CD14-positive monocyte (primary cell): Measurements from ENCODE around the gene KRT7. TPM values are rescaled to one million over a fixed set of nuclear protein-coding genes. Genes with fewer than 3 reads are reported as not detected.

ENCODE experiments used
- DNase-seq, 3 donors: peaks; one replicate each; pipeline ENCODE4 v3.0.0-alpha.2; 2011 to 2022
- H2AFZ ChIP-seq: 2 replicates; pipeline ENCODE4 v1.6.0; 2012; ENCODE audit warnings: mild to moderate bottlenecking, low read depth, low read length, inconsistent platforms; ENCODE audit not compliant: insufficient read depth, poor library complexity, severe bottlenecking
- H3K27ac ChIP-seq, 2 donors: 1 replicate in 1 of 2; 2 replicates in 1 of 2; pipeline ENCODE4 v1.5.1; 2012 to 2013; ENCODE audit warnings: low read length in 2 of 2, control low read depth in 1 of 2, inconsistent platforms in 1 of 2, low read depth in 1 of 2, mild to moderate bottlenecking in 1 of 2
- H3K27me3 ChIP-seq, 2 donors: one replicate each; pipeline versions ENCODE4 v1.6.0 to v1.6.1; 2011 to 2013; ENCODE audit warnings: low read length in 2 of 2; ENCODE audit not compliant: control insufficient read depth in 2 of 2, insufficient read depth in 2 of 2
- H3K36me3 ChIP-seq, 2 donors: replicated peaks in 1 of 2; 1 replicate in 1 of 2; 2 replicates in 1 of 2; pipeline versions ENCODE4 v1.5.1 to v1.6.1; 2012 to 2013; ENCODE audit warnings: low read length in 2 of 2, control low read depth in 1 of 2, inconsistent platforms in 1 of 2, mild to moderate bottlenecking in 1 of 2; ENCODE audit not compliant: insufficient read depth in 2 of 2, control insufficient read depth in 1 of 2
- H3K4me1 ChIP-seq, 2 donors: 1 replicate in 1 of 2; 2 replicates in 1 of 2; pipeline versions ENCODE4 v1.5.1 to v1.6.1; 2012 to 2013; ENCODE audit warnings: low read length in 2 of 2, control low read depth in 1 of 2, inconsistent platforms in 1 of 2, mild to moderate bottlenecking in 1 of 2, moderate library complexity in 1 of 2; ENCODE audit not compliant: insufficient read depth in 2 of 2, control insufficient read depth in 1 of 2
- H3K4me2 ChIP-seq: replicated peaks from 2 replicates; pipeline ENCODE3; 2012; ENCODE audit warnings: low read length, moderate library complexity, mild to moderate bottlenecking; ENCODE audit not compliant: poor library complexity, severe bottlenecking; ENCODE audit errors: extremely low read depth
- H3K4me3 ChIP-seq, 3 experiments: fragments of 200-600 bp in 1 of 3; sonication (generic) in 1 of 3; replicated peaks in 1 of 3; 1 replicate in 2 of 3; 2 replicates in 1 of 3; pipeline ENCODE4 v1.5.1; 2011 to 2013; ENCODE audit warnings: low read length in 3 of 3, mild to moderate bottlenecking in 3 of 3, control low read depth in 2 of 3, low read depth in 2 of 3, inconsistent platforms in 1 of 3, moderate library complexity in 1 of 3
- H3K79me2 ChIP-seq: 2 replicates; pipeline ENCODE4 v1.6.0; 2012; ENCODE audit warnings: mild to moderate bottlenecking, control low read depth, inconsistent platforms, low read length, moderate library complexity; ENCODE audit not compliant: insufficient read depth
- H3K9ac ChIP-seq: 2 replicates; pipeline ENCODE4 v1.6.0; 2017; ENCODE audit warnings: low read length, mild to moderate bottlenecking; ENCODE audit not compliant: insufficient read depth, poor library complexity, severe bottlenecking
- H3K9me3 ChIP-seq, 2 donors: replicated peaks in 1 of 2; 1 replicate in 1 of 2; 2 replicates in 1 of 2; pipeline versions ENCODE4 v1.5.1 to v1.6.1; 2012 to 2013; ENCODE audit warnings: low read length in 2 of 2, control low read depth in 1 of 2; ENCODE audit not compliant: control insufficient read depth in 1 of 2, insufficient read depth in 1 of 2
- H4K20me1 ChIP-seq: 2 replicates; pipeline ENCODE4 v1.6.0; 2012; ENCODE audit warnings: mild to moderate bottlenecking, low read length, control low read depth, moderate library complexity; ENCODE audit not compliant: insufficient read depth
- H3K27ac Mint-ChIP-seq, 7 donors: one replicate each; pipeline ENCODE4 v1.8.0; 2020; ENCODE audit warnings: mild to moderate bottlenecking in 7 of 7, mixed read lengths in 7 of 7, moderate library complexity in 6 of 7, inconsistent platforms in 2 of 7
- H3K27me3 Mint-ChIP-seq, 3 donors: one replicate each; pipeline ENCODE4 v1.8.0; 2021 to 2022; ENCODE audit warnings: low read depth in 3 of 3, mild to moderate bottlenecking in 3 of 3, mixed read lengths in 3 of 3, moderate library complexity in 3 of 3, inconsistent platforms in 1 of 3
- H3K36me3 Mint-ChIP-seq, 2 donors: one replicate each; pipeline ENCODE4 v1.8.0; 2020; ENCODE audit warnings: mixed read lengths in 2 of 2, inconsistent platforms in 1 of 2, mild to moderate bottlenecking in 1 of 2
- H3K4me1 Mint-ChIP-seq: one replicate; pipeline ENCODE4 v1.8.0; 2020; ENCODE audit warnings: mild to moderate bottlenecking, mixed read lengths
- H3K4me3 Mint-ChIP-seq, 2 donors: one replicate each; pipeline ENCODE4 v1.8.0; 2020; ENCODE audit warnings: mild to moderate bottlenecking in 2 of 2, mixed read lengths in 2 of 2, moderate library complexity in 1 of 2
- H3K9me3 Mint-ChIP-seq, 7 donors: one replicate each; pipeline ENCODE4 v1.8.0; 2020 to 2022; ENCODE audit warnings: mixed read lengths in 7 of 7, mild to moderate bottlenecking in 6 of 7, moderate library complexity in 6 of 7, inconsistent platforms in 2 of 7
- CTCF ChIP-seq: fragments of 200-600 bp; IDR thresholded peaks from one replicate; pipeline ENCODE4 v1.8.0; 2022; ENCODE audit warnings: antibody characterized with exemption, mild to moderate bottlenecking
- WGBS: methylation state at CpG from one replicate; pipeline ENCODE4 v1.1.5; 2013; ENCODE audit warnings: missing lambda C conversion rate; ENCODE audit not compliant: insufficient coverage; 5-methylcytosine and 5-hydroxymethylcytosine counted together
- intact Hi-C, 2 donors: fragments of 100-400 bp; cut with micrococcal nuclease; formaldehyde crosslinking; loops; one replicate each; pipeline versions ENCODE4 v1.15.0 to v1.15.1; 2023
- polyA plus RNA-seq, 3 donors: library from polyadenylated mRNA; depleted of rRNA in 1 of 3; unstranded in 2 of 3; stranded (reverse) in 1 of 3; fragments of 300-500 nt in 2 of 3; fragments of >200 nt in 1 of 3; fragmentation: Illumina TruSeq in 2 of 3; gene quantifications; 1 replicate in 2 of 3; 2 replicates in 1 of 3; pipeline ENCODE4 v1.2.3, GENCODE V29; 2012 to 2021

Gene KRT7
- polyA plus RNA-seq, 3 donors, result 1.3 to 2.7 TPM; not detected in 1

GRCh38 chr12:52247622-52248540 is 14.8 kb downstream of the KRT7 start:
- H3K27ac ChIP-seq, result no peak overlapping the region
- peaks cover 0 to 15% (median 3%) of the 10 kb centered on the region in 7 donors for H3K9me3 Mint-ChIP-seq
- H2AFZ ChIP-seq, result no peak overlapping the region
- intact Hi-C loops, result no loop called here
- H3K4me1 Mint-ChIP-seq, result peaks cover 35% of the 10 kb centered on the region
- 100% methylated on average over 2 of the region's 10 CpGs for WGBS
- H3K79me2 ChIP-seq, result no peaks in the 10 kb centered on the region
- H3K4me1 ChIP-seq, result peaks cover 19 to 27% of the 10 kb centered on the region in 2 donors
- H4K20me1 ChIP-seq, result no peaks in the 10 kb centered on the region
- no peak overlapping the region for H3K9ac ChIP-seq
- no peaks in the 10 kb centered on the region for H3K36me3 ChIP-seq
- H3K27me3 ChIP-seq, result peaks cover 15 to 44% of the 10 kb centered on the region in 2 donors
- peaks cover 41 to 60% (median 57%) of the 10 kb centered on the region in 3 donors for H3K27me3 Mint-ChIP-seq
- peak overlapping the region in 1 of 7 donors; percentile 25 for H3K27ac Mint-ChIP-seq
- DNase-seq, result no peak
- no peak for TF ChIP-seq CTCF
- no peak overlapping the region for H3K4me2 ChIP-seq
- H3K4me3 ChIP-seq, result no peak overlapping the region
- H3K9me3 ChIP-seq, result no peaks in the 10 kb centered on the region
- H3K36me3 Mint-ChIP-seq, result peaks cover 10 to 19% of the 10 kb centered on the region in 2 donors
- no peak overlapping the region for H3K4me3 Mint-ChIP-seq

DNA sequence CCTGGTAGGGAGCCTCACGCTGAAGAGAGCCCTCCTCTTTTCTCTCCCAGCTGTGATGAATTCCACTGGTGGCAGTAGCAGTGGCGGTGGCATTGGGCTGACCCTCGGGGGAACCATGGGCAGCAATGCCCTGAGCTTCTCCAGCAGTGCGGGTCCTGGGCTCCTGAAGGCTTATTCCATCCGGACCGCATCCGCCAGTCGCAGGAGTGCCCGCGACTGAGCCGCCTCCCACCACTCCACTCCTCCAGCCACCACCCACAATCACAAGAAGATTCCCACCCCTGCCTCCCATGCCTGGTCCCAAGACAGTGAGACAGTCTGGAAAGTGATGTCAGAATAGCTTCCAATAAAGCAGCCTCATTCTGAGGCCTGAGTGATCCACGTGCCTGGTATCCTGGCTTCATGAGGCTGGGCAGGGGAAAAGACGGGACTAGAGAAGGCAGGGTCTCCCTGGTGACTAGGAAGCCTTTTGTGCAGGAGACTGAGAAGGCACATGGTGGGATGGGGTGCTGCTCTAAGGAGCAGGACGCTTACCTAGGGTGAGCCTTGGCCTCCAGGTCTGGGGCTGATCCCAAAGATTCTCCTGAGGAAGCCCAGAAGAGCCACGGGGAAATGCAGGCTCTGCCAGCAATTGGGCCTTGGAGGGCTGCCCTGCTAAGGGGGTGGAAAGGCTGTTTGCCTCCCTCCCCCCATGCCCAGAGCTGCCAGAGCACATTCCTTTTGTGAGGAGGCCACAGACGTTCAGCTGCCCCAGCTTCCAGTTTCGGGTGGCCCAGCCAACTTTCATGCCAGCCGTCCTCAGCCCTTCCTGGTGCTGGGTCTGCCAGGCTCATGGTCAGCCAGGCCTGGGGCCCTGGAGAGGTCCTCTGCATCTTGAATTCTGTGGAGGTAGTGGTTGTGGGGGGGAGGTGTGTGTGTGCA is 15.8 kb downstream of the KRT7 start:
- Mint-ChIP-seq H3K27me3 (peaks cover 48 to 67% (median 61%) of the 10 kb centered on the region in 3 donors), H3K4me3 (peak overlapping the region in 1 of 2 donors; percentile 88), H3K4me1 (peaks cover 26% of the 10 kb centered on the region), H3K27ac (peak overlapping the region in 1 of 7 donors; percentile 37), H3K9me3 (peaks cover 0 to 15% (median 3%) of the 10 kb centered on the region in 7 donors), H3K36me3 (peaks cover 10 to 14% of the 10 kb centered on the region in 2 donors)
- DNase-seq, result no peak
- H3K4me2 ChIP-seq, result no peak overlapping the region
- no peak for TF ChIP-seq CTCF
- H3K79me2 ChIP-seq, result no peaks in the 10 kb centered on the region
- peaks cover 15 to 51% of the 10 kb centered on the region in 2 donors for H3K27me3 ChIP-seq
- no peaks in the 10 kb centered on the region for H3K9me3 ChIP-seq
- no peak overlapping the region for H2AFZ ChIP-seq
- H3K36me3 ChIP-seq, result no peaks in the 10 kb centered on the region
- no peaks in the 10 kb centered on the region for H4K20me1 ChIP-seq
- no peak overlapping the region for H3K9ac ChIP-seq
- H3K27ac ChIP-seq, result no peak overlapping the region
- H3K4me1 ChIP-seq, result peaks cover 10 to 18% of the 10 kb centered on the region in 2 donors
- 92% methylated on average over 17 of the region's 18 CpGs for WGBS
- H3K4me3 ChIP-seq, result no peak overlapping the region
- intact Hi-C loops, result no loop called here
